Nephron (organoid): ENCODE measurements around the gene CIART.
A peak's percentile ranks its signal among the peaks of the same experiment; 100 is the strongest.
"Not testable (repeated sequence)": the region's sequence is repeated elsewhere in the genome, so short reads cannot be mapped to it uniquely, and the experiment has no call there.

Source experiments
- H3K27ac Mint-ChIP-seq, 3 experiments: 2 replicates each; pipeline ENCODE4 v1.8.0; 2020; ENCODE audit warnings: mixed read lengths in 3 of 3, mild to moderate bottlenecking in 2 of 3, moderate library complexity in 1 of 3
- H3K27me3 Mint-ChIP-seq: 2 replicates; pipeline ENCODE4 v1.8.0; 2021; ENCODE audit warnings: low read depth, mild to moderate bottlenecking, moderate library complexity, mixed read lengths
- H3K36me3 Mint-ChIP-seq: 2 replicates; pipeline ENCODE4 v1.8.0; 2020; ENCODE audit warnings: low read depth, mixed read lengths
- H3K4me1 Mint-ChIP-seq: 2 replicates; pipeline ENCODE4 v1.8.0; 2020; ENCODE audit warnings: mixed read lengths
- H3K4me3 Mint-ChIP-seq, 3 experiments: 2 replicates each; pipeline ENCODE4 v1.8.0; 2020; ENCODE audit warnings: mild to moderate bottlenecking in 3 of 3, mixed read lengths in 3 of 3, moderate library complexity in 2 of 3
- H3K9me3 Mint-ChIP-seq: 2 replicates; pipeline ENCODE4 v1.8.0; 2020; ENCODE audit warnings: mixed read lengths
- TF ChIP-seq, protein P1 (sequence below), 3 experiments: fragments of 200-600 bp; sonication (generic); IDR thresholded peaks; one replicate each; pipeline ENCODE4 v1.5.0; 2021; ENCODE audit warnings: antibody characterized with exemption in 3 of 3; ENCODE audit not compliant: unreplicated experiment in 3 of 3

Gene CIART, protein sequence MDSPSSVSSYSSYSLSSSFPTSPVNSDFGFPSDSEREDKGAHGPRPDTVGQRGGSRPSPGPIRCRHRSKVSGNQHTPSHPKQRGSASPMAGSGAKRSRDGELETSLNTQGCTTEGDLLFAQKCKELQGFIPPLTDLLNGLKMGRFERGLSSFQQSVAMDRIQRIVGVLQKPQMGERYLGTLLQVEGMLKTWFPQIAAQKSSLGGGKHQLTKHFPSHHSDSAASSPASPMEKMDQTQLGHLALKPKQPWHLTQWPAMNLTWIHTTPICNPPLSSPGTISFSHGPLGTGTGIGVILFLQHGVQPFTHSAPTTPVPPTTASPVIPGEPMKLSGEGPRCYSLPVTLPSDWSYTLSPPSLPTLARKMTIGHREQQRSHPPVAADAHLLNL

DNA sequence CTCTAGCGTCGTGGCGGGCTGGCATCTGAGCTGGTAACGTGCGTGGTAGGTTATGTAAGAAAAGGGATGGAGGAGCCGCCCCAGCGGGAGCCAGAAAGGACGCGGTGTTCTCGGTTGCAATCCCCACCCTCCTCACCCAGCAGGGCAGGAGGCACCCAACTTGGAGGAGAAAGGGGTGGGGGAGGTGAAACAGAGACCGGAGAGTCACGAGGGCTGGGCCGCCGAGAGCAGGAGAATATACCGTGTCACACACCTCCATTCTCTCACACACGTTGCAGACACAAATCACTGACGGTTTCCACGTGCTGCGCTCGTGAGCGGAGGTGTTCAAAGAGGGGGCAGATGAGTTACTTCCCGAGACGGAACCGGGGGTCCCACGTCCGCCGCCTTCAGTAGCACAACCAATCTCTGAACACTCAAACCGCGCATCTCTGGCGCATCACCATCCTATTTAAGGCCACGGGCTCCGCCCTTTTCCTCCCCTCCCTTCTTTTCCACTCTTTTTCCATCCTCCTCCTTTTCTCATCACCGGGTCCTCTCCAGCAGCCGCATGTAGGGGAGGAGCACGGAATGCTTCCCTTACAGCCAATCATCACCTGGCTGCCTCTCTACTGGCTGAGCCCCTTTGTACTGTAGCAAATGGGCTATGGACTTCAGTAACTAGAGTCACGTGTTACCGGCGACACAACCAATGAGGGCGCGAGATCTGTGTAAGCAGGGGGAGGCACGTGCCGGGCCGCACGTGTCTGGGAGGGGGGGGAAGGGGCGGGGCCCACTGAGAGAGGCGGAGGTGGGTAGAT is at the start of gene CIART:
CIART (plus strand) TSS at position 797 of the 800 bp plus-strand sequence. CDS start 714 bp downstream, outside the sequence.
- Mint-ChIP-seq H3K4me1 (peaks cover 31% of the 10 kb centered on the region), H3K4me3 (peak within 1 kb of the TSS; percentile 83 to 89 (median 84)), H3K27ac (peak within 1 kb of the TSS; percentile 44 to 81 (median 64)), H3K27me3 (no peaks in the 10 kb centered on the region), H3K36me3 (peaks cover 38% of the 10 kb centered on the region), H3K9me3 (no peaks in the 10 kb centered on the region)
- TF ChIP-seq, protein P1, sequence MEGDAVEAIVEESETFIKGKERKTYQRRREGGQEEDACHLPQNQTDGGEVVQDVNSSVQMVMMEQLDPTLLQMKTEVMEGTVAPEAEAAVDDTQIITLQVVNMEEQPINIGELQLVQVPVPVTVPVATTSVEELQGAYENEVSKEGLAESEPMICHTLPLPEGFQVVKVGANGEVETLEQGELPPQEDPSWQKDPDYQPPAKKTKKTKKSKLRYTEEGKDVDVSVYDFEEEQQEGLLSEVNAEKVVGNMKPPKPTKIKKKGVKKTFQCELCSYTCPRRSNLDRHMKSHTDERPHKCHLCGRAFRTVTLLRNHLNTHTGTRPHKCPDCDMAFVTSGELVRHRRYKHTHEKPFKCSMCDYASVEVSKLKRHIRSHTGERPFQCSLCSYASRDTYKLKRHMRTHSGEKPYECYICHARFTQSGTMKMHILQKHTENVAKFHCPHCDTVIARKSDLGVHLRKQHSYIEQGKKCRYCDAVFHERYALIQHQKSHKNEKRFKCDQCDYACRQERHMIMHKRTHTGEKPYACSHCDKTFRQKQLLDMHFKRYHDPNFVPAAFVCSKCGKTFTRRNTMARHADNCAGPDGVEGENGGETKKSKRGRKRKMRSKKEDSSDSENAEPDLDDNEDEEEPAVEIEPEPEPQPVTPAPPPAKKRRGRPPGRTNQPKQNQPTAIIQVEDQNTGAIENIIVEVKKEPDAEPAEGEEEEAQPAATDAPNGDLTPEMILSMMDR (IDR thresholded peaks at IDR 0.05; ENCODE audit: unreplicated experiment in 3 of 3) = no peak

DNA sequence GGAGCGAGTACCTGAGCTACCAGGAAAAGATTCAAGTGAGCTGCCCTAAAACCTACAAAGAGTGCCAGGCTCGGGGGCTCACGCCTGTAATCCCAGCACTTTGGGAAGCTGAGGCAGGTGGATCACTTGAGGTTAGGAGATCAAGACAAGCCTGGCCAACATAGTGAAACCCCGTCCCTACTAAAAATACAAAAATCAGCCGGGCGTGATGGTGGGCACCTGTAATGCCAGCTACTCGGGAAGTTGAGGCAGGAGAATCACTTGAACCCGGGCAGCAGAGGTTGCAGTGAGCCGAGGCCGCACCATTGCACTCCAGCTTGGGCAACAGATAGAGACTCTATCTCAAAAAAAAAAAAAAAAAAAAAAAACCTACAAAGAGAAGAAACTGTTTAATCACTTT is 49.4 kb upstream of the CIART start:
- Mint-ChIP-seq H3K4me1 (peaks cover 22% of the 10 kb centered on the region), H3K4me3 (peak overlapping the region in 1 of 3 experiments; percentile 39), H3K27ac (peak overlapping the region in 2 of 3 experiments; percentile 13 to 95), H3K36me3 (peaks cover 22% of the 10 kb centered on the region)
- not testable (repeated sequence) for H3K27me3 Mint-ChIP-seq, H3K9me3 Mint-ChIP-seq

DNA sequence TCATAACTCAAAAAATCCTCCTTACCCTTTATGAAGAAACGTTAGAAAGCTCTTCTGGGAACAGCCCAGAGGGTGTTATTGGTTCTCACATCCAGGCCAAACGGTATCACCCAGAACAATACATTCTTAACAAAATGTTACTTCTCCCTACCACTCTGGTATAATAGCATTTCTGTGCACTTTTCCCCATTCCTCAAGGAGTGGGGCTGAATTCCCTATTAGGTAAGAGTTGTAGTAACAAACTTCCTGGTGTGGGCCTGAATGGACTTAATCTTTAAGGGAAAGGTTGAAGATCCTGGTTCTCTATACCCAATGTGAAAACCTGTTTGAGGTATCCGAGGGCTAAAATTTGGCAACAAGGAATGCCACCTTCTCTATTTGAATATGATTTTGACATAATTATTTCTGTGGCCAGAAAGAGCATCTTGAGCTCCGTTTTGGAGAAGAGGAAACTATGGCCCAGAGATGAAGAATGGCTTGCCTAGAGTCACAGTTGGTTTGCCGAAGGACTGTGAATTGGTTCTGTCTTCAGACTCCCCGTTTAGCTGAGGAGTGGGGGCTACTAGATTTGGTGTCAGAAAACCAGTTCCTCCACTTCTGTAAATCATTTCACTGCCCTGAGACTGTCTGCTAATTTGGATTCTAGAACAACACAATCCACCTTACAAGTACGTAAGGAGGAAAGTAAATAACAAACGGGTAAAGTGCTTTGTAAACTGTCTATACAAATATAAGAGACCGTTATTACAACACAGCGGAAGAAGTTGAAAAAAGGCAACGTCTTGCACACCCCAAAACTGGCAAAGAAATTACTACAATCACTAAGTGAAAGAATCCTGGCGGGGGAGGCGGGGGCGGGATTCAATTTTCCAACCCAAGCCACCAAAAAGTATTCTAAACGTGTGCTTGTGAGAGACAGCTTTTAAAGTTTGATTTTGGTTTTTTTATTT is 48.7 kb upstream of the CIART start:
- Mint-ChIP-seq H3K36me3 (peaks cover 17% of the 10 kb centered on the region), H3K4me1 (peaks cover 22% of the 10 kb centered on the region), H3K4me3 (no peak overlapping the region), H3K9me3 (no peaks in the 10 kb centered on the region), H3K27me3 (no peaks in the 10 kb centered on the region), H3K27ac (peak overlapping the region in 2 of 3 experiments; percentile 95 to 99)
- TF ChIP-seq, protein P1 (IDR thresholded peaks at IDR 0.05; ENCODE audit: unreplicated experiment in 3 of 3) = no peak

DNA sequence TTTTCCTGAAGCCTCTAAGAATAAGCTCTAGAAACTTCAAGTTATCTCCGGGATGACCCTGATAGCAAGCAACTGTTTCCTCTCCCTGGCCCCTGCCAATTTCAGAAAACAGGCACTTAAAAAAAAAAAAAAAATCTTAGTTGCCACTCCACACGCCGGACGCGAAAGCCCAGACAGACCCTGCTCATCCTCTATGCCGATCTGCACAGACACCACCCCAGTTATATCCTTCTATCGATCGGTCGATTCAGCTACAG is 48.1 kb upstream of the CIART start:
- H3K4me3 Mint-ChIP-seq = no peak overlapping the region
- H3K27ac Mint-ChIP-seq = peak overlapping the region in 2 of 3 experiments; percentile 95 to 99
- H3K4me1 Mint-ChIP-seq = peaks cover 22% of the 10 kb centered on the region
- no peaks in the 10 kb centered on the region for H3K27me3 Mint-ChIP-seq
- no peaks in the 10 kb centered on the region for H3K9me3 Mint-ChIP-seq
- H3K36me3 Mint-ChIP-seq = peaks cover 11% of the 10 kb centered on the region
- TF ChIP-seq, protein P1 (IDR thresholded peaks at IDR 0.05; ENCODE audit: unreplicated experiment in 3 of 3) = no peak

DNA sequence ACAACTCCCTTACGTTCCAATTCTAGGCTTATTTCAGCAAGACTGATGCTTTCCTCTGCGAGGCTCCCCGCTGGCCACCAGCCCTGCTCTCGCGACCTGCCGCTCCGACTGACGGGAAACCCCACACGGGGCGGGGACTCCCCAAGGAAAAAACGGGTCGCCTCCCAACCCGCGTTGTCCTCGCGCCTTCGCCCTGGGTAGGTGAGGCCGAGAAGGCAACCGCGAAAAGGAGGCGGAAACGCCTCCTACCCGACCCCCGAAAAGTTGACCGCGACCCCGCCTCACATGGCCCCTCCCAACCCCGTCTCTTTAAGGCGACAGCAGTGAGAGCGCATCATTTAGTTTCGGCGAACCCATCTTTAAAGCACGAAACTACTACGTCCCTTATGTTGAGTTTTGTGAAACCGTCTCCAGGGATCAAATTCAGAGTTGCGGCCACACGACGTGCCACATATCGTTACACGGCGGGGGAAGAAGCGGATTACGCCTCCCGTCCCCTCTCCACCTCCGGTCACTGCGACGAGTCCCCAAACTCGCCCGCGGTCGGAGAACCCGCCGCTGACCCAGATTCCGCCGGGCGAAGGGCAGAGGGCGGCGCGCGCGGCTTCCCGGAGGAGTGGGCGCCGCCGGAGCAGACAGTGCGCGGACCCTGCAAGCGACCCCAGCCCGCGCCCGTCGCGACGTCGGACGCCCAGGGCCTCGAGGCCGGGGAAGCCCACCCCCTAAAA is 47.6 kb upstream of the CIART start:
- TF ChIP-seq, protein P1 (IDR thresholded peaks at IDR 0.05; ENCODE audit: unreplicated experiment in 3 of 3) = no peak
- H3K36me3 Mint-ChIP-seq = peaks cover 9% of the 10 kb centered on the region
- H3K27ac Mint-ChIP-seq = peak overlapping the region in 2 of 3 experiments; percentile 95 to 99
- H3K27me3 Mint-ChIP-seq = no peaks in the 10 kb centered on the region
- no peaks in the 10 kb centered on the region for H3K9me3 Mint-ChIP-seq
- H3K4me3 Mint-ChIP-seq = no peak overlapping the region
- peaks cover 22% of the 10 kb centered on the region for H3K4me1 Mint-ChIP-seq
